GM12878 (cell line): ENCODE data around the gene HOOK2. TPM values are rescaled to one million over a fixed set of nuclear protein-coding genes. Genes with fewer than 3 reads are reported as not detected.

Experiments
- ATF7 ChIP-seq: fragments of 450-650 bp; IDR thresholded peaks from 2 replicates; pipeline ENCODE4 v1.6.1; 2016; ENCODE audit warnings: low read depth, mild to moderate bottlenecking
- CBX3 ChIP-seq: fragments of 200-600 bp; sonication (generic); IDR thresholded peaks from 2 replicates; pipeline ENCODE4 v1.6.1; 2016; ENCODE audit warnings: low read depth, borderline replicate concordance
- DPF2 ChIP-seq: fragments of 450-650 bp; IDR thresholded peaks from 2 replicates; pipeline ENCODE4 v1.6.1; 2017; ENCODE audit warnings: mild to moderate bottlenecking
- EP300 ChIP-seq, 2 experiments: fragments of 150-350 bp in 1 of 2; IDR thresholded peaks; 2 replicates each; pipeline ENCODE4 v1.6.1; 2011 to 2012; ENCODE audit warnings: low read depth in 2 of 2, low read length in 2 of 2, borderline replicate concordance in 1 of 2, improper control_type of control experiment in 1 of 2, inconsistent platforms in 1 of 2; ENCODE audit not compliant: control insufficient read depth in 1 of 2
- FOXM1 ChIP-seq: IDR thresholded peaks from 2 replicates; pipeline ENCODE4 v1.6.1; 2012; ENCODE audit warnings: low read depth, mild to moderate bottlenecking, inconsistent platforms, low read length, moderate library complexity
- GABPA ChIP-seq: IDR thresholded peaks from 2 replicates; pipeline ENCODE4 v1.6.1; 2014; ENCODE audit warnings: antibody characterized with exemption, low read depth, mild to moderate bottlenecking, inconsistent platforms
- GATAD2B ChIP-seq: fragments of 450-650 bp; conservative IDR thresholded peaks from 2 replicates; pipeline ENCODE4 v1.6.1; 2017; ENCODE audit warnings: low read depth, mild to moderate bottlenecking, moderate library complexity
- IKZF1 ChIP-seq: fragments of 450-650 bp; conservative IDR thresholded peaks from 2 replicates; pipeline ENCODE4 v1.6.1; 2017; ENCODE audit warnings: antibody characterized with exemption, mild to moderate bottlenecking
- MTA2 ChIP-seq: fragments of 450-650 bp; IDR thresholded peaks from 2 replicates; pipeline ENCODE4 v1.6.1; 2016; ENCODE audit warnings: low read depth, mild to moderate bottlenecking, moderate library complexity
- MYC ChIP-seq: IDR thresholded peaks from 2 replicates; pipeline ENCODE4 v1.6.1; 2011; ENCODE audit warnings: mild to moderate bottlenecking, low read length, moderate library complexity, inconsistent platforms; ENCODE audit not compliant: insufficient read depth, insufficient replicate concordance, insufficient read length, severe bottlenecking
- NFYA ChIP-seq: IDR thresholded peaks from 2 replicates; pipeline ENCODE4 v1.6.1; 2011; ENCODE audit warnings: low read depth, mild to moderate bottlenecking, low read length, improper control_type of control experiment, borderline replicate concordance
- SMAD1 ChIP-seq: fragments of 450-650 bp; IDR thresholded peaks from 2 replicates; pipeline ENCODE4 v1.6.1; 2018; ENCODE audit warnings: mild to moderate bottlenecking, low read depth; ENCODE audit not compliant: partially characterized antibody
- SMARCA5 ChIP-seq: fragments of 450-650 bp; IDR thresholded peaks from 2 replicates; pipeline ENCODE4 v1.6.1; 2017; ENCODE audit warnings: mild to moderate bottlenecking
- SP1 ChIP-seq: IDR thresholded peaks from one replicate; pipeline ENCODE4 v1.6.1; 2011; ENCODE audit warnings: low read depth, low read length
- TAF1 ChIP-seq: IDR thresholded peaks from 2 replicates; pipeline ENCODE4 v1.6.1; 2011; ENCODE audit warnings: mild to moderate bottlenecking, low read depth, low read length, borderline replicate concordance
- TCF3 ChIP-seq: IDR thresholded peaks from 2 replicates; pipeline ENCODE4 v1.6.1; 2012; ENCODE audit warnings: low read depth, mild to moderate bottlenecking, low read length, borderline replicate concordance; ENCODE audit not compliant: insufficient read depth
- ZNF622 ChIP-seq: fragments of 450-650 bp; IDR thresholded peaks from 2 replicates; pipeline ENCODE4 v1.6.1; 2017; ENCODE audit warnings: mild to moderate bottlenecking, inconsistent platforms
- polyA plus RNA-seq, 11 experiments: library from polyadenylated mRNA; depleted of rRNA in 4 of 11; unstranded in 6 of 11; stranded (reverse) in 5 of 11; fragments of >200 nt; fragmentation: Nextera tagmentation in 4 of 11; fragmentation: Illumina TruSeq in 1 of 11; extraction: Ambion mirVana in 4 of 11; extraction: Trizol in 1 of 11; gene quantifications; 1 replicate in 1 of 11; 2 replicates in 10 of 11; pipeline versions ENCODE4 v1.2.1 to v1.2.3, GENCODE V29; 2011 to 2016; ENCODE audit warnings: inconsistent platforms in 2 of 11, missing spikeins in 2 of 11, low read depth in 1 of 11
- total RNA-seq, 4 experiments: library from RNA; depleted of rRNA in 3 of 4; stranded (reverse); fragments of >200 nt in 3 of 4; fragmentation: Illumina TruSeq in 1 of 4; extraction: Trizol in 1 of 4; gene quantifications; 2 replicates each; pipeline versions ENCODE4 v1.2.1 to v1.2.3, GENCODE V29; 2013 to 2021
- TF ChIP-seq, protein P1 (sequence below): fragments of 450-650 bp; IDR thresholded peaks from 2 replicates; pipeline ENCODE4 v1.6.1; 2016; ENCODE audit warnings: mild to moderate bottlenecking, moderate library complexity, borderline replicate concordance
- TF ChIP-seq, protein P2 (sequence below): fragments of 450-650 bp; IDR thresholded peaks from 2 replicates; pipeline ENCODE4 v1.6.1; 2017; ENCODE audit warnings: borderline replicate concordance
- TF ChIP-seq, protein P3 (sequence below): fragments of 450-650 bp; IDR thresholded peaks from 2 replicates; pipeline ENCODE4 v1.6.1; 2017; ENCODE audit warnings: antibody characterized with exemption, mild to moderate bottlenecking, moderate library complexity
- TF ChIP-seq, protein P4 (sequence below): fragments of 450-650 bp; conservative IDR thresholded peaks from 2 replicates; pipeline ENCODE4 v1.6.1; 2017; ENCODE audit warnings: mild to moderate bottlenecking, moderate library complexity

HOOK2 gene
- total and polyA plus RNA-seq, 10 of the 15 experiments (the other 5 are each of a cell fraction or from before 2014, with no cell fraction given), result 1.5 to 9.6 (median 6.2) TPM

DNA sequence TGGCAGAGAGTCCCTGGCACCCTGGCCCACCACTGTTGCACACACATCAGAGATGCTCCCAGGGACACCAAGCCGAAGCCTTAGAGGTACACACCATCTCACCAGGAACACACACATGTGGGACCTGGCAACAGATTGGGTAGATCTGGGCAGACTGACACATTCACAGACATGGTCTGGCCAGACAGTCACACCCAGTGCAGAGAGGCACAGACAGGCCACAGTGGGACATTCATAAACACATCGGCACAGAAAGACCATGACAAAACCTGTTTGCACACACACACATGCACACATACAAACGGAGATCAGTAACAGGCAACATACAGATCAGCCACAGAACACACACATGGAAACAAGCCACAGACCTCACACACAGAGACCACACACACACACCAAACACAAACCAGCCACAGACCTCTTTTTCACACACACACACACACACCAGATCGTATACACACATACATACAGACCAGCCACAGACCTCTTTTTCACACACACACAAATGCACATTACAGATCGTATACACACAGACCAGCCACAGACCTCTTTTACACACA, 9.6 kb upstream of the HOOK2 start (continued):
- TF ChIP-seq SMARCA5 (no peak), TCF3 (no peak), CBX3 (no peak), GATAD2B (no peak), MYC (no peak), SP1 (peak; percentile 49), FOXM1 (no peak), TAF1 (no peak), IKZF1 (no peak), ATF7 (peak; percentile 75), GABPA (no peak), NFYA (no peak), SMAD1 (peak; percentile 56), EP300 (IDR thresholded peaks at IDR 0.05; ENCODE audit: borderline replicate concordance in 1 of 2, control insufficient read depth in 1 of 2, low read depth in 2 of 2, low read length in 2 of 2) (0 out of 4 replicates have a peak, but pooled peaks of 1 of the 2 experiments have one; percentile 23), MTA2 (peak; percentile 74), ZNF622 (no peak), DPF2 (no peak)
- TF ChIP-seq, protein P1, sequence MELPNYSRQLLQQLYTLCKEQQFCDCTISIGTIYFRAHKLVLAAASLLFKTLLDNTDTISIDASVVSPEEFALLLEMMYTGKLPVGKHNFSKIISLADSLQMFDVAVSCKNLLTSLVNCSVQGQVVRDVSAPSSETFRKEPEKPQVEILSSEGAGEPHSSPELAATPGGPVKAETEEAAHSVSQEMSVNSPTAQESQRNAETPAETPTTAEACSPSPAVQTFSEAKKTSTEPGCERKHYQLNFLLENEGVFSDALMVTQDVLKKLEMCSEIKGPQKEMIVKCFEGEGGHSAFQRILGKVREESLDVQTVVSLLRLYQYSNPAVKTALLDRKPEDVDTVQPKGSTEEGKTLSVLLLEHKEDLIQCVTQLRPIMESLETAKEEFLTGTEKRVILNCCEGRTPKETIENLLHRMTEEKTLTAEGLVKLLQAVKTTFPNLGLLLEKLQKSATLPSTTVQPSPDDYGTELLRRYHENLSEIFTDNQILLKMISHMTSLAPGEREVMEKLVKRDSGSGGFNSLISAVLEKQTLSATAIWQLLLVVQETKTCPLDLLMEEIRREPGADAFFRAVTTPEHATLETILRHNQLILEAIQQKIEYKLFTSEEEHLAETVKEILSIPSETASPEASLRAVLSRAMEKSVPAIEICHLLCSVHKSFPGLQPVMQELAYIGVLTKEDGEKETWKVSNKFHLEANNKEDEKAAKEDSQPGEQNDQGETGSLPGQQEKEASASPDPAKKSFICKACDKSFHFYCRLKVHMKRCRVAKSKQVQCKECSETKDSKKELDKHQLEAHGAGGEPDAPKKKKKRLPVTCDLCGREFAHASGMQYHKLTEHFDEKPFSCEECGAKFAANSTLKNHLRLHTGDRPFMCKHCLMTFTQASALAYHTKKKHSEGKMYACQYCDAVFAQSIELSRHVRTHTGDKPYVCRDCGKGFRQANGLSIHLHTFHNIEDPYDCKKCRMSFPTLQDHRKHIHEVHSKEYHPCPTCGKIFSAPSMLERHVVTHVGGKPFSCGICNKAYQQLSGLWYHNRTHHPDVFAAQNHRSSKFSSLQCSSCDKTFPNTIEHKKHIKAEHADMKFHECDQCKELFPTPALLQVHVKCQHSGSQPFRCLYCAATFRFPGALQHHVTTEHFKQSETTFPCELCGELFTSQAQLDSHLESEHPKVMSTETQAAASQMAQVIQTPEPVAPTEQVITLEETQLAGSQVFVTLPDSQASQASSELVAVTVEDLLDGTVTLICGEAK, result no peak
- TF ChIP-seq, protein P2, sequence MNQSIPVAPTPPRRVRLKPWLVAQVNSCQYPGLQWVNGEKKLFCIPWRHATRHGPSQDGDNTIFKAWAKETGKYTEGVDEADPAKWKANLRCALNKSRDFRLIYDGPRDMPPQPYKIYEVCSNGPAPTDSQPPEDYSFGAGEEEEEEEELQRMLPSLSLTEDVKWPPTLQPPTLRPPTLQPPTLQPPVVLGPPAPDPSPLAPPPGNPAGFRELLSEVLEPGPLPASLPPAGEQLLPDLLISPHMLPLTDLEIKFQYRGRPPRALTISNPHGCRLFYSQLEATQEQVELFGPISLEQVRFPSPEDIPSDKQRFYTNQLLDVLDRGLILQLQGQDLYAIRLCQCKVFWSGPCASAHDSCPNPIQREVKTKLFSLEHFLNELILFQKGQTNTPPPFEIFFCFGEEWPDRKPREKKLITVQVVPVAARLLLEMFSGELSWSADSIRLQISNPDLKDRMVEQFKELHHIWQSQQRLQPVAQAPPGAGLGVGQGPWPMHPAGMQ, result peak; percentile 85
- TF ChIP-seq, protein P3, sequence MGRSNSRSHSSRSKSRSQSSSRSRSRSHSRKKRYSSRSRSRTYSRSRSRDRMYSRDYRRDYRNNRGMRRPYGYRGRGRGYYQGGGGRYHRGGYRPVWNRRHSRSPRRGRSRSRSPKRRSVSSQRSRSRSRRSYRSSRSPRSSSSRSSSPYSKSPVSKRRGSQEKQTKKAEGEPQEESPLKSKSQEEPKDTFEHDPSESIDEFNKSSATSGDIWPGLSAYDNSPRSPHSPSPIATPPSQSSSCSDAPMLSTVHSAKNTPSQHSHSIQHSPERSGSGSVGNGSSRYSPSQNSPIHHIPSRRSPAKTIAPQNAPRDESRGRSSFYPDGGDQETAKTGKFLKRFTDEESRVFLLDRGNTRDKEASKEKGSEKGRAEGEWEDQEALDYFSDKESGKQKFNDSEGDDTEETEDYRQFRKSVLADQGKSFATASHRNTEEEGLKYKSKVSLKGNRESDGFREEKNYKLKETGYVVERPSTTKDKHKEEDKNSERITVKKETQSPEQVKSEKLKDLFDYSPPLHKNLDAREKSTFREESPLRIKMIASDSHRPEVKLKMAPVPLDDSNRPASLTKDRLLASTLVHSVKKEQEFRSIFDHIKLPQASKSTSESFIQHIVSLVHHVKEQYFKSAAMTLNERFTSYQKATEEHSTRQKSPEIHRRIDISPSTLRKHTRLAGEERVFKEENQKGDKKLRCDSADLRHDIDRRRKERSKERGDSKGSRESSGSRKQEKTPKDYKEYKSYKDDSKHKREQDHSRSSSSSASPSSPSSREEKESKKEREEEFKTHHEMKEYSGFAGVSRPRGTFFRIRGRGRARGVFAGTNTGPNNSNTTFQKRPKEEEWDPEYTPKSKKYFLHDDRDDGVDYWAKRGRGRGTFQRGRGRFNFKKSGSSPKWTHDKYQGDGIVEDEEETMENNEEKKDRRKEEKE, result no peak
- TF ChIP-seq, protein P4, sequence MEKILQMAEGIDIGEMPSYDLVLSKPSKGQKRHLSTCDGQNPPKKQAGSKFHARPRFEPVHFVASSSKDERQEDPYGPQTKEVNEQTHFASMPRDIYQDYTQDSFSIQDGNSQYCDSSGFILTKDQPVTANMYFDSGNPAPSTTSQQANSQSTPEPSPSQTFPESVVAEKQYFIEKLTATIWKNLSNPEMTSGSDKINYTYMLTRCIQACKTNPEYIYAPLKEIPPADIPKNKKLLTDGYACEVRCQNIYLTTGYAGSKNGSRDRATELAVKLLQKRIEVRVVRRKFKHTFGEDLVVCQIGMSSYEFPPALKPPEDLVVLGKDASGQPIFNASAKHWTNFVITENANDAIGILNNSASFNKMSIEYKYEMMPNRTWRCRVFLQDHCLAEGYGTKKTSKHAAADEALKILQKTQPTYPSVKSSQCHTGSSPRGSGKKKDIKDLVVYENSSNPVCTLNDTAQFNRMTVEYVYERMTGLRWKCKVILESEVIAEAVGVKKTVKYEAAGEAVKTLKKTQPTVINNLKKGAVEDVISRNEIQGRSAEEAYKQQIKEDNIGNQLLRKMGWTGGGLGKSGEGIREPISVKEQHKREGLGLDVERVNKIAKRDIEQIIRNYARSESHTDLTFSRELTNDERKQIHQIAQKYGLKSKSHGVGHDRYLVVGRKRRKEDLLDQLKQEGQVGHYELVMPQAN, result no peak
